Activated CD4-positive, alpha-beta T cell treated with anti-CD3 and anti-CD28 coated beads for 36 hours (primary cell): ENCODE data around the gene SMPX. TPM values are rescaled to one million over a fixed set of nuclear protein-coding genes. Genes with fewer than 3 reads are reported as not detected.

Experiments
- total RNA-seq, 2 experiments: library from RNA; stranded (reverse); gene quantifications; one replicate each; pipeline ENCODE4 v1.2.3, GENCODE V29; 2021

The SMPX gene
- total RNA-seq, 2 experiments from 2014 or later, result not detected

Other genes with a start within 250 kb of the SMPX start
- under 1 TPM; 0.60 to 0.94 TPM for gene KLHL34, start 99.8 kb downstream of the SMPX start, total RNA-seq
- 1 to 10 TPM; 6.9 to 7.8 TPM for gene MBTPS2, start 81.5 kb upstream of the SMPX start, total RNA-seq
- gene YY2, start 97.9 kb upstream of the SMPX start, total RNA-seq, result 1 to 10 TPM in 1 of 2 experiments, under 1 TPM in 1; 0.88 to 1.3 TPM
- 100 to 1,000 TPM; 100 to 124 TPM for gene SMS, start 182.6 kb upstream of the SMPX start, total RNA-seq